NCI-H187 treated with DMSO at 0.1 percent for 48 hours (cell line): Measurements from ENCODE around the gene ATP11A.
"Not testable (repeated sequence)": the region's sequence is repeated elsewhere in the genome, so short reads cannot be mapped to it uniquely, and the experiment has no call there.

Experiments
- DNase-seq: peaks from one replicate; lab custom pipeline; 2025; lab: John Stamatoyannopoulos, UW

Gene ATP11A

DNA sequence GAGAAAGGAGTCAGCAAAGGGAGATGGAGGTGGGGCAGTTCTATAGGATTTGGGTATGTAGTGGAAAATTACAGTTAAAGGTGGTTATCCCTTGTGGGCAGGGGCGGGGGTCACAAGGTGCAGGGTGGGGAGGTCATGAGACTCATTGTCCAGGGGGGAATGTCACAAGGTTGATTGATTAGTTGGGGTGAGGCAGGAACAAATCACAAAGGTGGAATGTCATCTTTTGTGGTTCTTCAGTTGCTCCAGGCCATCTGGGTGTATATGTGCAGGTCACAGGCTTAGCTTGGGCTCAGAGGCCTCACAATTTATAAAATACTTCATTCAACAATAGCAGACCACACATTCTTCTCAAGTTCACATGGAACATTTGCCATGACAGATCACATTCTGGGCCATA is 109.6 kb downstream of the ATP11A start:
- DNase-seq: no peak

DNA sequence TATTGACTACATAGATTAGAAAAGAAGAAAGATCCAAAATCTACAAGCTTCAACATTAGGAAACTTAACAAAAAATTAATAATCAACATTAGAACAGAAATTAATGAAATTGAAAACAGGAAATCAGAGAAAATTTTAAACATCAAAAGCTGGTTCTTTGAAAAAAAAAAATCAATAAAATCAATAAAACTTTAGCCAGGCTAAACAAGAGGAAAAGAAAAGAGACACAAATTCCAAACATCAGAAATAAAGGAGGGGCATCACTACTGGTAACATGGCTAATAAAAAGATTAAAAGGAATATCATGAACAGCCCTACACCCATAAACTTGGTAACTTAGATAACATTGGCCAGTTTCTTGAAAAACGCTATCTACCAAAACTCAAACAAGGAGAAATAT is 110.2 kb downstream of the ATP11A start:
- no peak for DNase-seq

DNA sequence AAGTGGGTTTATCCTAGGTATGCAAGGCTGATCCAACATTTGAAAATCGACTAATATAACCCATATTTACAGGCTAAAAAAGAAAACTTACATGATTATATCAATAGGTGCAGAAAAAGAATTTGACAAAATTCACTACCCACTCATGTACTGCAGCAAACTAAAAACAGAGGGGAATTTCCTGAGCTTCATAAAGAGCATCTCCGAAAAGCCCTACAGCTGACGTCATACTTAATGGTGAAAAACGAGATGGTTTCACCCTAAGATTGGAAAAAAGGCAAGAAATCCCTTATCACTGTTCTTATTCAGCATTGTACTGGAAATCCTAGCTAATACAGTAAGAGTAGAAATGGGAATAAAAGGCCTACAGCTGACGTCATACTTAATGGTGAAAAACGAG is 111.0 kb downstream of the ATP11A start:
- not testable (repeated sequence) for DNase-seq

GRCh38 chr13:112802802-112803195 is 113.0 kb downstream of the ATP11A start:
- no peak for DNase-seq

DNA sequence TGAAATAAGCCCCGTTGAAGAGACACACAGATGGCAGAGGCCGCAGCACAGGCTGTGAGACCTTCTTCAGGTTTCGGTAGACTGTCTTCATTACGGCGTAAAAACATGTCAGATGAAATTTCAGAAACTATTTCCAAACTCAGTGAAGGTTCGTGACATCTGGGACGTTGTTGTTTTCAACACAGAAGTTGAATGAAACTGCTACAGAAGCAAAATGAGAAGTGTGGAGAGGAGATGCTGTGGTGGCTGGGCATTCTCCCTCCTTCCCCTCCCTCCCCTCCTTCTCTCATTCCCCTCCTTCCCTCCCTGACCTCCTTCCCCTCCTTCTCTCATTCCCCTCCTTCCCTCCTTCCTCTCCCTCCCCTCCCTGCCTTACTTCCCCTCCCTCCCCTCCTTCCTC is 113.6 kb downstream of the ATP11A start:
- DNase-seq: no peak

- no peak for DNase-seq
Observed at GRCh38 chr13:112804374-112804773, 114.5 kb downstream of the ATP11A start.

GRCh38 chr13:112806739-112807652 is 117.2 kb downstream of the ATP11A start:
- no peak for DNase-seq

DNA sequence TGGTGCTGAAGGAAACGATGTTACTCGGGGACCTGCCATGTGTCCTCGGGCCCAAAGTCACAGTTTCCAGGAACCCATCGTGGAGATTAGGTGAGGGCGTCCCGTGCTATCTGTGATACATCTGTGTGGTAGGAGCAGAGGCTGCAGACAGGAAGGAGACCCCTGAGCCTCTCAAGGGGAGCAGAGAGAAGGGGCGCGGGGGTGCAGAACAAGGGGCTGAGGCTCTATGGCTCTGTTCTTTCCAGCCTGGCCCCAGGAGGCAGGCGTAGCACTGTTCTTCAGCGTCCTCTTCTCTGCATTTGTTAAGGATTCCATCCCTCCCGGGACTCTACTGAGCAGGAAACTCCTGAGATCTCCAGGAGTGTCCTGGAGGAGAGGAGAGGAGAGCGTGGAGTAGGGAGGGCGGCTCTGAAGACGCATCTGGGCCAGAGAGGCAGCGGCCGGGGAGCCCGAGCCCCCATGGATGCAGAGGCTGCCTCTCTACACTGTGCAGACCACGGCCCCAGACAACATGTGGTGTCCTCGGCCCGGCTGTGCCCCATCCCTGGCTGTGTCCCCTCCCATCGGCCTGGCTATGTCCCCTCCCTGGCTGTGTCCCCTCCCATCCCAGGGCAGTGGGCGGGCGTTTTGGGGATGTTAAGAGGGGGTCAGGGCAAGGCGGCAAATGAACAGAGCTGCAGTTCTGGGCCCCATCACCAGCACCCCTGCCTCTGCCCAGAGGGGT is 118.0 kb downstream of the ATP11A start:
- no peak for DNase-seq

- no peak for DNase-seq
Observed at GRCh38 chr13:112808377-112809140, 118.7 kb downstream of the ATP11A start.

- no peak for DNase-seq
Observed at GRCh38 chr13:112809332-112810315, 119.8 kb downstream of the ATP11A start.

DNA sequence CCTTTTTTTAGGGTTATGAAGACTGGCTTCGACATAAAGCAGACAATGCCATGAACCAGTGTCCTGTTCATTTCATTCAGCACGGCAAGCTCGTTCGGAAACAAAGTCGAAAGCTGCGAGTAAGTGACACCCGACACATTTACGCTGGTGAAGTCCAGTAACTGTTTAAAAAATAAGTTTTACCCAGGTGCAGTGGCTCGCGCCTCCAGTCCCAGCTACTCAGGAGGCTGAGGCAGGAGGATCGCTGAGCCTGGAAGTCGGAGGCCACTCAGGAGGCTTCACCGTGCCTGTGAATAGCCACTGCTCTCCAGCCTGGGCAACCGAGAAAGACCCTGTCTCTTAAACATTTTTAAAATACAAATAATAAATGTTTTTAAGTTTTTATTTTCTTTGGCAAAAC is 120.8 kb downstream of the ATP11A start:
- no peak for DNase-seq

DNA sequence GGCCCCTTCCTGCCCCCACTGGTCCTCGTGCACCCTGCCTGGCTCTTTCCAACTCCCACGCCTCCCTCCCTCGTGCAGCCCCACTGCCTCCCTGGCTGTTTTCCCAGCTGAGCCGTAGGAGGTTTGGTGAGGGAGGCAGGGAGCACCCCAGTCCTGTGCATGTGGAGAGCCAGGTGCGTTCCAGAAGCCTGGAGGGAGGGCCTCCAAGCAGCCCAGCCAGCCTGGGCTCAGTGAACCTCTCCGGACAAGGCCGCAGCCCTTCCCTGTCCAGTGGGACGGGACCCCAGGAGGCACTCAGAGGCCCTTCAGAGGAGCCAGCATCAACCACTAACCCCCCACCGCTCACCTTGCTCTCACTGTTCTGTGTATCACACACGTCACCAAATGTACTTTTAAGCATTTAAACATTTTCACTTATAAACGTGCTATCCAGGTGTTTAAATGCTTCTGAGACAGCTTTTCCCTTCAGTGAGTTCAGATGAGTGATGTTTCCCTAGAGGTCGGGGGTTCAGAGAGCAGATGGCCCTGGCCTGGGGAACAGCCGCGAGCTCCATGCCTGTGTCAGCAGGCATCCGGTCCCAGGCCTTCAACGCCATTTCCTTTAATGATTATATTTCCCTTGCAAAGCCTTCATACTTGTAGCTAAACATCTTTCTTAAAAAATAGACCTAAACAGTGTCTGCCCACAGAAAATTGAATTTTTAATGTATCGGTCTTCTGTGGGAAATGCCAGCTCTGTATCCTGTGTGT is 122.6 kb downstream of the ATP11A start:
- no peak for DNase-seq

DNA sequence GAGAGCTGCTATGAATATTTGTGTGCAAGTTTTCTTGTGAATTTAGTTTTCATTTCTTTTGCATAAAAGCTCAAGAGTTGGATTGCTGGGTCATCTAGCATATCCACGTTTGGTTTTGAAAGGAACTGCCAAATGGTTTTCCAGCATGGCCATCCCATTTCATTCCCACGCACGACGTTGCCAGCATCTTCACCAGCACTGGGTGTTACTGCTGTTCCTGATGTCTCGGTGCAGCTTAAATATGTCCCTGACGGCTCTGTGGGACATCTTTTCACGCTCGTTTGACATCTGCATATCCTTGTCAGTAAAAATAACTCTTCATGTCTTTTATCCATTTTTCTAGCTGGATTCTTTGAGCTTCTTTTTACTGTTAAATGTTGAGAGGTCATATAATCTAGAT is 123.7 kb downstream of the ATP11A start:
- no peak for DNase-seq

GRCh38 chr13:112814905-112815585 is 125.2 kb downstream of the ATP11A start:
- no peak for DNase-seq

- no peak for DNase-seq
Observed at GRCh38 chr13:112815871-112816270, 126.0 kb downstream of the ATP11A start.

- no peak for DNase-seq
Observed at GRCh38 chr13:112818040-112818697, 128.3 kb downstream of the ATP11A start.

DNA sequence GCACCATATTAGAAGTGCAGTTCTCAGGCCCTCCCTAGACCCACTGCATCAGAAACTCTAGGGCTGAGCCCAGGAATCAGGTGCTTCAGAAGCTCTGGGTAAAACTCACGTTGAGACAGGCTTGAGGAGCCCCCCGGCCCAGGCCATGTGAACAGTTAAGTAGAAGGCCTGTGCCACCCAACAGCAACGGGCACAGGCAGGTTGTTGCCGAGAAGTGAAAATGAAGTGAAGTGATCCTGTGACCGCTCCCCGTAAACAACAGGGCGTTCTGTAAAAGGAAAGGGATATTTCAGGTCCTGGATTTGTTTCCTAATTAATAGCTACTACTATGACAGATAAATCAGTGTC is 128.8 kb downstream of the ATP11A start:
- no peak for DNase-seq

DNA sequence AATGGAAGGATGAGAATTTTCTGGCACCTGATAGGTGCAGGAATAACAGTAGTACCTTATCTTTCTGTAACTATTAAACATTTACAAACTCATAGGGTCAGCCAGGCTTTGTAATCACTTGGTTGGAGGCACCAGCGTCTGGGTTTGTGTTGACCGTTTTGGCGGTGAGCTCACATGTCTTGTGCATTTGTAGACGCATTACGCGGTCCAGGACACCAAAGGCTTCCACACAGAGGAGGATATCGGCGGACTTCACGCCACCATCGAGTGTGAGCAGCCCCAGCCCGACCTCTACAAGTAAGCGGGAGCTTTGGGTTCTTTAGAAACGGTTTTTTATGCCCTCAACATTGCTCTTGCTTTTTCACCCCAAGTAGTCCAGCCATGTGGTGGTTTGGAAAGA is 129.3 kb downstream of the ATP11A start:
- no peak for DNase-seq

GRCh38 chr13:112819816-112820215 is 130.0 kb downstream of the ATP11A start:
- no peak for DNase-seq

DNA sequence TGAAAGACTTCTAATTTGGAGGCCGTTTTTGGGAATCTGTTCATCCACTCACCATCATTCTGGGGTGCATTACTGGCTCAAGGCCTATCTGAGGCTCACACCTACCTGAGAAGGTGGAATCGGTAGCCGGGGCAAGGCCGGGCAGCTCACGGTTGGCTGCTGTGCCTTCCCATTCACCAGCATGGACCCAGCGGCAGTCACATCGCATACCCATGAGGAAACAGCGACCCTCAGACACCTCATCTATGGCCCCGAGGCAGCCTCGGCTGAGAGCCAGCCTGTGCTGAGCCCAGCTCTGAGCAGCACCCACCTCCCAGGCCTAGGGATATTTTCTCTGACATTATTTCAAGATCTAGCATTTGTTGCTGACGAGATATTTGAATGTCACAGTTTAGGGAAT is 130.5 kb downstream of the ATP11A start:
- no peak for DNase-seq
